ENCODE results near the gene SARS1.

Gene SARS1

GRCh38 chr1:109250454-109251276 is 36.9 kb downstream of the SARS1 start:
- DNase-seq (ENCODE audit: low read depth in 2 of 2) = no peak

- DNase-seq (ENCODE audit: low read depth in 2 of 2) = no peak
Measured at GRCh38 chr1:109251277-109252166, 37.8 kb downstream of the SARS1 start.

- no peak for DNase-seq (ENCODE audit: low read depth in 2 of 2)
Measured at GRCh38 chr1:109252167-109252892, 38.6 kb downstream of the SARS1 start.

- DNase-seq (ENCODE audit: low read depth in 2 of 2) = no peak
Measured at GRCh38 chr1:109252893-109253802, 39.4 kb downstream of the SARS1 start.

- DNase-seq (ENCODE audit: low read depth in 2 of 2) = no peak
Measured at GRCh38 chr1:109253803-109254620, 40.3 kb downstream of the SARS1 start.

GRCh38 chr1:109254621-109255096 is 40.9 kb downstream of the SARS1 start:
- no peak for DNase-seq (ENCODE audit: low read depth in 2 of 2)

GRCh38 chr1:109255097-109255651 is 41.5 kb downstream of the SARS1 start:
- DNase-seq (ENCODE audit: low read depth in 2 of 2) = no peak

- DNase-seq (ENCODE audit: low read depth in 2 of 2) = no peak
Measured at GRCh38 chr1:109255678-109256077, 42.0 kb downstream of the SARS1 start.

GRCh38 chr1:109256085-109256484 is 42.4 kb downstream of the SARS1 start:
- DNase-seq (ENCODE audit: low read depth in 2 of 2) = no peak

GRCh38 chr1:109256971-109257681 is 43.4 kb downstream of the SARS1 start:
- DNase-seq (ENCODE audit: low read depth in 2 of 2) = no peak

- no peak for DNase-seq (ENCODE audit: low read depth in 2 of 2)
Measured at GRCh38 chr1:109257682-109258421, 44.1 kb downstream of the SARS1 start.

- DNase-seq (ENCODE audit: low read depth in 2 of 2) = no peak
Measured at GRCh38 chr1:109258481-109259466, 45.1 kb downstream of the SARS1 start.

GRCh38 chr1:109259674-109260557 is 46.2 kb downstream of the SARS1 start:
- no peak for DNase-seq (ENCODE audit: low read depth in 2 of 2)

- no peak for DNase-seq (ENCODE audit: low read depth in 2 of 2)
Measured at GRCh38 chr1:109261006-109261405, 47.3 kb downstream of the SARS1 start.

- no peak for DNase-seq (ENCODE audit: low read depth in 2 of 2)
Measured at GRCh38 chr1:109261578-109261977, 47.9 kb downstream of the SARS1 start.
